Spleen (tissue), 7 donors: ENCODE data around the gene CYBA.

ENCODE experiments used
- CTCF ChIP-seq, 11 experiments: fragments of 200-600 bp in 7 of 11; fragments of 450-650 bp in 4 of 11; sonication (generic) in 4 of 11; IDR thresholded peaks in 8 of 11; conservative IDR thresholded peaks in 3 of 11; 1 replicate in 7 of 11; 2 replicates in 4 of 11; pipeline versions ENCODE4 v1.4.0 to v1.8.0; 2016 to 2021; ENCODE audit warnings: antibody characterized with exemption in 11 of 11, inconsistent platforms in 4 of 11, mild to moderate bottlenecking in 1 of 11
- POLR2A ChIP-seq, 3 donors: fragments of 450-650 bp; IDR thresholded peaks; one replicate each; pipeline ENCODE4 v1.5.1; 2017; ENCODE audit warnings: antibody characterized with exemption in 3 of 3, mild to moderate bottlenecking in 1 of 3
- POLR2AphosphoS5 ChIP-seq, 3 donors: sonication (generic); formaldehyde crosslinking; IDR thresholded peaks; one replicate each; pipeline ENCODE4 v1.5.1; 2017; ENCODE audit warnings: antibody characterized with exemption in 3 of 3
- donor health status: DM: no; HTN: no; CAD: no; lungs with moderate emphysema.
- donor health status: DM: no; HTN: no; CAD: no.
- donor health status: DM: no; HTN: no; CAD: no.

- TF ChIP-seq POLR2A (IDR thresholded peaks at IDR 0.05) (no peak), CTCF (IDR thresholded peaks at IDR 0.05 in 8 of 11, conservative IDR thresholded peaks at IDR 0.05 in 3 of 11) (no peak), POLR2AphosphoS5 (IDR thresholded peaks at IDR 0.05) (peak in 1 of 3 donors; percentile 43)
Observed at GRCh38 chr16:88653596-88654362, 2.9 kb upstream of the CYBA start.
